Esophagus muscularis mucosa (tissue), 4 donors: ENCODE results near the gene MED13L. TPM values are rescaled to one million over a fixed set of nuclear protein-coding genes. Genes with fewer than 3 reads are reported as not detected.
"Not testable (repeated sequence)": the region's sequence is repeated elsewhere in the genome, so short reads cannot be mapped to it uniquely, and the experiment has no call there.

Experiments
- DNase-seq: peaks from one replicate; pipeline ENCODE4 v3.0.0-alpha.2; 2017; ENCODE audit errors: extremely low spot score
- H3K27ac ChIP-seq, 4 donors: fragments of 200-600 bp; sonication (generic); replicated peaks in 1 of 4; 1 replicate in 3 of 4; 2 replicates in 1 of 4; pipeline ENCODE4 v1.5.1; 2016 to 2019; ENCODE audit warnings: mild to moderate bottlenecking in 1 of 4
- H3K27me3 ChIP-seq, 4 donors: fragments of 200-600 bp; sonication (generic); one replicate each; pipeline versions ENCODE4 v1.5.1 to v1.6.0; 2016 to 2019
- H3K36me3 ChIP-seq, 4 donors: fragments of 200-600 bp; sonication (generic); one replicate each; pipeline ENCODE4 v1.5.1; 2016 to 2019
- H3K4me1 ChIP-seq, 4 donors: fragments of 200-600 bp; sonication (generic); one replicate each; pipeline ENCODE4 v1.5.1; 2016 to 2019
- H3K4me3 ChIP-seq, 4 donors: fragments of 200-600 bp; sonication (generic); 1 replicate in 2 of 4; 2 replicates in 2 of 4; pipeline ENCODE4 v1.5.1; 2016 to 2019; ENCODE audit warnings: mild to moderate bottlenecking in 4 of 4, moderate library complexity in 1 of 4
- H3K9me3 ChIP-seq, 4 donors: fragments of 200-600 bp; sonication (generic); 1 replicate in 3 of 4; 2 replicates in 1 of 4; pipeline ENCODE4 v1.5.1; 2016 to 2019
- CTCF ChIP-seq, 3 experiments: fragments of 200-600 bp in 2 of 3; fragments of 450-650 bp in 1 of 3; sonication (generic) in 2 of 3; IDR thresholded peaks; one replicate each; pipeline ENCODE4 v1.5.1; 2017 to 2019; ENCODE audit warnings: antibody characterized with exemption in 3 of 3, mild to moderate bottlenecking in 2 of 3, moderate library complexity in 1 of 3
- EP300 ChIP-seq: sonication (generic); formaldehyde crosslinking; IDR thresholded peaks from one replicate; pipeline ENCODE4 v1.6.1; 2017; ENCODE audit warnings: antibody characterized with exemption
- POLR2A ChIP-seq: fragments of 450-650 bp; IDR thresholded peaks from one replicate; pipeline ENCODE4 v1.6.1; 2017; ENCODE audit warnings: antibody characterized with exemption, moderate library complexity, mild to moderate bottlenecking, low read depth
- POLR2AphosphoS5 ChIP-seq, 2 donors: sonication (generic); formaldehyde crosslinking; IDR thresholded peaks; one replicate each; pipeline ENCODE4 v1.6.1; 2017; ENCODE audit warnings: antibody characterized with exemption in 2 of 2
- WGBS: methylation state at CpG from one replicate; pipeline ENCODE4 v1.1.5; 2018; 5-methylcytosine and 5-hydroxymethylcytosine counted together
- intact Hi-C: fragments of 100-400 bp; cut with DNase I; formaldehyde crosslinking; loops from one replicate; pipeline ENCODE4 v1.15.1; 2023
- total RNA-seq, 4 donors: library from RNA; depleted of rRNA; stranded (reverse); fragments of >200 nt; gene quantifications; one replicate each; pipeline versions ENCODE4 v1.1.0 to v1.2.1, GENCODE V29; 2016

MED13L gene
- total RNA-seq, 4 donors from 2014 or later = 141 to 350 (median 175) TPM

DNA sequence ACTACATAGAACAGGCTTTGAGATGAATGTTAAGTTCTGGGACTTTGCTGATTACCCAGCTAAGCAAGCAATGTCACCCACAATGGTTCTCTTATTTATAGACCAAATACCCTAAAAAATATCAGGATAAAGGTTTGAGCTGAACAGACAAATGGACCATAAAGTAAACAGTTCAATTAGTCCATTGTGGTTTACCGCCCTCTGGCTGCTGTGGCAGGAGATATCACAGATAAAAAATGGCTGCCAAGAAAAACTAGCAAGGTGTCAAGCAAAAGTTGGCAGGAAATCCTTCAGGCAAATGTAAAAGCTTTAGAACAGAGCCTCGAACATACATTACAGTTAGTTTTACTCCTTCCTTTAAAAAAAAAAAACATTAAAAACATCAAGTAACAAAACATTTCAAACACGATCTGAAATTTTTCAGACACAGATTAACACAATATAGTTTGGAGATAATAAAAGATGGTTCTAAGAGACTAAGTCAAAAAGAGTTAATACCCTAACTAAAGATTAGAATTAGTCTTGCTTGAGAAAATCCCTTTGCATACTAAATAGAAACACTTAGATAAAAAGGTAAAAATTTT, 41.3 kb downstream of the MED13L start:
- no peaks in the 10 kb centered on the region for H3K36me3 ChIP-seq
- no peak overlapping the region for H3K4me3 ChIP-seq
- 2% methylated on average over 3 of the region's 3 CpGs for WGBS
- no peaks in the 10 kb centered on the region for H3K27me3 ChIP-seq
- H3K4me1 ChIP-seq = peaks cover 32 to 82% (median 82%) of the 10 kb centered on the region in 4 donors
- intact Hi-C loops = loop anchor here (2.0 kb wide), 1 partner anchor 221 kb away; no protein-coding TSS in a partner anchor
- no peak for DNase-seq
- no peak for TF ChIP-seq POLR2A
- no peak for TF ChIP-seq EP300
- TF ChIP-seq POLR2AphosphoS5 (IDR thresholded peaks at IDR 0.05) = peak in 1 of 2 donors; percentile 56
- peak; percentile 76 to 85 (median 81) for TF ChIP-seq CTCF (IDR thresholded peaks at IDR 0.05)
- H3K27ac ChIP-seq = peak overlapping the region in 2 of 4 donors; percentile 26 to 34
- H3K9me3 ChIP-seq = no peaks in the 10 kb centered on the region

DNA sequence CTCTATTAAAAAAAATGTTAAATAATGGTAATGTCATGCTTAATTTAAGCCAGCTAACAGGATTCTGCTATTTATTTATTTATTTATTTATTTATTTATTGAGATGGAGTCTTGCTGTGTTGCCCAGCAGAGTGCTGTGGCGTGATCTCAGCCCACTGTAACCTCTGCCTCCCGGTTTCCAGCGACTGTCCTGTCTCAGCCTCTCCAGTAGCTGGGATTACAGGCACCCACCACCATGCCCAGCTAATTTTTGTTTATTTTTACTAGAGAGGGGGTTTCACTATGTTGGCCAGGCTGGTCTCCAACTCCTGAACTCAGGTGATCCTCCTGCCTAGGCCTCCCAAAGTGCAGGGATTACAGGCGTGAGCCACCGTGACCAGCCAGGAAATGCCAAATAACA, 43.3 kb downstream of the MED13L start:
- H3K36me3 ChIP-seq, H3K4me3 ChIP-seq, H3K9me3 ChIP-seq, H3K27me3 ChIP-seq, intact Hi-C loops, DNase-seq, H3K27ac ChIP-seq: not testable (repeated sequence)
- 95% methylated on average over 5 of the region's 5 CpGs for WGBS
- peaks cover 28 to 78% (median 67%) of the 10 kb centered on the region in 4 donors for H3K4me1 ChIP-seq

GRCh38 chr12:116233669-116234068, 43.8 kb downstream of the MED13L start:
- H3K27ac ChIP-seq = peak overlapping the region in 1 of 4 donors; percentile 22
- H3K4me3 ChIP-seq = no peak overlapping the region
- DNase-seq = no peak
- intact Hi-C loops = no loop called here
- H3K27me3 ChIP-seq = no peaks in the 10 kb centered on the region
- peaks cover 28 to 76% (median 64%) of the 10 kb centered on the region in 4 donors for H3K4me1 ChIP-seq
- no peaks in the 10 kb centered on the region for H3K36me3 ChIP-seq
- 73% methylated on average over 3 of the region's 3 CpGs for WGBS
- H3K9me3 ChIP-seq = no peaks in the 10 kb centered on the region
- TF ChIP-seq POLR2AphosphoS5 (IDR thresholded peaks at IDR 0.05) (no peak), EP300 (no peak), CTCF (IDR thresholded peaks at IDR 0.05) (no peak), POLR2A (no peak)

DNA sequence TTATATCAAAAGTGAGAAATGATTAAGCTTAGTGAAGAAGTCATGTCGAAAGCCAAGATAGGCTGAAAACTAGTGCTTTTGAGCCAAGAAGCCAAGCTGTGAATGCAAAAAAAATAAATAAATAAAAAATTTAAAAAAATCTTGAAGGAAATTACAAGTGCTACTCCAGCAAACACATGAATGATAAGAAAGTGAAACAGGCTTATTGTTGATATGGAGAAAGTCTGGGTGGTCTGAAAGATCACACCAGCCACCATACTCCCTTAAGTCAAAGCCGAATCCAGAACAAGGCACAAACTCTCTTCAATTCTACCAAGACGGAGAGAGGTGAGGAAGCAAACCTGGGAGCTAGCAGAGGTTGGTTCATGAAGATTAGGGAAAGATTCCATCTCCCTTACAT, 49.7 kb downstream of the MED13L start:
- DNase-seq = no peak
- H3K27me3 ChIP-seq = no peaks in the 10 kb centered on the region
- no peak overlapping the region for H3K27ac ChIP-seq
- no peaks in the 10 kb centered on the region for H3K9me3 ChIP-seq
- H3K4me1 ChIP-seq = peaks cover 6 to 50% (median 48%) of the 10 kb centered on the region in 4 donors
- no peak for TF ChIP-seq CTCF (IDR thresholded peaks at IDR 0.05)
- no peaks in the 10 kb centered on the region for H3K36me3 ChIP-seq
- 86% methylated on average over 3 of the region's 3 CpGs for WGBS
- H3K4me3 ChIP-seq = no peak overlapping the region
- intact Hi-C loops = no loop called here

- 68% methylated on average over 2 of the region's 2 CpGs for WGBS
- Histone ChIP-seq H3K27ac (no peak overlapping the region), H3K36me3 (no peaks in the 10 kb centered on the region), H3K4me3 (no peak overlapping the region), H3K27me3 (no peaks in the 10 kb centered on the region), H3K9me3 (no peaks in the 10 kb centered on the region), H3K4me1 (peaks cover 16 to 50% (median 48%) of the 10 kb centered on the region in 4 donors)
- DNase-seq = no peak
- no peak for TF ChIP-seq POLR2AphosphoS5 (IDR thresholded peaks at IDR 0.05)
- TF ChIP-seq EP300 = no peak
- no peak for TF ChIP-seq POLR2A
- no peak for TF ChIP-seq CTCF (IDR thresholded peaks at IDR 0.05)
- intact Hi-C loops = no loop called here
Observed at GRCh38 chr12:116226026-116226425, 51.5 kb downstream of the MED13L start.
